Vagina (tissue), 2 donors: ENCODE results near the gene HRH3. TPM values are rescaled to one million over a fixed set of nuclear protein-coding genes. Genes with fewer than 3 reads are reported as not detected.

Source experiments
- DNase-seq, 2 donors: peaks; one replicate each; pipeline ENCODE4 v3.0.0-alpha.2; 2017; ENCODE audit errors: extremely low spot score in 2 of 2
- H3K27ac ChIP-seq: fragments of 200-600 bp; sonication (generic); one replicate; pipeline ENCODE4 v1.5.1; 2019
- H3K27me3 ChIP-seq: fragments of 200-600 bp; sonication (generic); one replicate; pipeline ENCODE4 v1.5.1; 2019
- H3K36me3 ChIP-seq, 2 donors: fragments of 200-600 bp; sonication (generic); one replicate each; pipeline ENCODE4 v1.5.1; 2017 to 2019
- H3K4me1 ChIP-seq: fragments of 200-600 bp; sonication (generic); one replicate; pipeline ENCODE4 v1.5.1; 2019
- H3K4me3 ChIP-seq, 2 donors: fragments of 200-600 bp; sonication (generic); 1 replicate in 1 of 2; 2 replicates in 1 of 2; pipeline ENCODE4 v1.5.1; 2016 to 2019
- H3K9me3 ChIP-seq: fragments of 200-600 bp; sonication (generic); one replicate; pipeline ENCODE4 v1.5.1; 2019
- CTCF ChIP-seq, 3 experiments: fragments of 450-650 bp in 2 of 3; fragments of 200-600 bp in 1 of 3; sonication (generic) in 1 of 3; IDR thresholded peaks; one replicate each; pipeline ENCODE4 v1.5.1; 2017 to 2019; ENCODE audit warnings: antibody characterized with exemption in 3 of 3, mild to moderate bottlenecking in 2 of 3, moderate library complexity in 2 of 3
- POLR2A ChIP-seq, 2 donors: fragments of 450-650 bp; IDR thresholded peaks; one replicate each; pipeline ENCODE4 v1.6.1; 2017; ENCODE audit warnings: antibody characterized with exemption in 2 of 2, mild to moderate bottlenecking in 2 of 2, moderate library complexity in 2 of 2
- POLR2AphosphoS5 ChIP-seq, 2 donors: sonication (generic); formaldehyde crosslinking; IDR thresholded peaks; one replicate each; pipeline ENCODE4 v1.9.0; 2017; ENCODE audit warnings: antibody characterized with exemption in 2 of 2, mild to moderate bottlenecking in 2 of 2, low read depth in 1 of 2; ENCODE audit not compliant: insufficient read depth in 1 of 2
- intact Hi-C: fragments of 100-400 bp; cut with DNase I; formaldehyde crosslinking; loops from one replicate; pipeline ENCODE4 v1.15.1; 2023
- total RNA-seq: library from RNA; depleted of rRNA; stranded (reverse); fragments of >200 nt; gene quantifications from one replicate; pipeline ENCODE4 v1.2.3, GENCODE V29; 2016

Gene HRH3
- total RNA-seq: not detected

DNA sequence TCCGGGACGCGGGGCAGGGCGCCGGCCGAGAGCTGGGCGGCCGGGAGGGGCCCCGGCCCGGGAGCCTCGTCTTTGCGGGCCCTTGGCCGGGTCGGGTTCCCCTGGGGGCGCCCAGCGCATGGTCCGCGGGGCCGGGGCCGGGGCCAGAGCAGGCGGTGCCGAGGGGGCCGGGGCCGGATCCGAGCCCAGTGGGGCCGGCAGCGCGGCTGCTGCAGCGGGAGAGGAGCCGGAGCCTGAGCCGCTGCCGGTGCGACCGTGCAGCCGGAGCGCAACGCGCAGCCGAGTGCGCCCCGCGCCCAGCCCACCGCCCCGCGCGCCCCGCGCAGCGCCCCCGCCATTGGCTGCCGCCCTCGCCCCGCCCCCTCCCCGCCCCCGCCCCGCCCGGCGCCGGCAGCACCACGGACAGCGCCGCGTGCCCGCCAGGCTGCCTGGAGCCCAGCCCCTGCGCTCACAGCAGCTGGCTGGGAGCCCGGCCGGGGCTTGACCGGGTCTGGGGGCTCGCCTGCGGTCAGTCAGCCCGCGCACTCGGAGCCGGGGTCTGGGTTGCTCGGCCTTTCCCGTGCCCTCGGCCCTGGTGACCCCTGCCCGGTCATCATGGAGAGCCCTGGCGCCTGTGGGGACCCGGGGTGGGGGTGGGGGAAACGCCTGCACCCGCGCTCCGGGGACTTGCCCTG is at the start of gene HRH3:
Gene HRH3 (minus strand): TSS at position 287 of the 674 bp plus-strand sequence. CDS start 308 bp downstream, outside the sequence.
- no peaks in the 10 kb centered on the region for H3K9me3 ChIP-seq
- H3K4me3 ChIP-seq: peak within 1 kb of the TSS in 1 of 2 donors; percentile 42
- H3K4me1 ChIP-seq: peaks cover 22% of the 10 kb centered on the region
- no peak for DNase-seq
- intact Hi-C loops: no loop called here
- no peaks in the 10 kb centered on the region for H3K36me3 ChIP-seq
- TF ChIP-seq CTCF (IDR thresholded peaks at IDR 0.05): no peak
- TF ChIP-seq POLR2AphosphoS5 (IDR thresholded peaks at IDR 0.05; ENCODE audit: insufficient read depth in 1 of 2, low read depth in 1 of 2): no peak
- peaks cover 11% of the 10 kb centered on the region for H3K27me3 ChIP-seq
- H3K27ac ChIP-seq: no peak within 1 kb of the TSS

- no peak overlapping the region for H3K27ac ChIP-seq
- DNase-seq: no peak
- H3K4me1 ChIP-seq: peaks cover 8% of the 10 kb centered on the region
- no peak for TF ChIP-seq CTCF (IDR thresholded peaks at IDR 0.05)
- TF ChIP-seq POLR2A (IDR thresholded peaks at IDR 0.05): no peak
- TF ChIP-seq POLR2AphosphoS5 (IDR thresholded peaks at IDR 0.05; ENCODE audit: insufficient read depth in 1 of 2, low read depth in 1 of 2): no peak
- no peaks in the 10 kb centered on the region for H3K9me3 ChIP-seq
- no peaks in the 10 kb centered on the region for H3K27me3 ChIP-seq
- H3K4me3 ChIP-seq: no peak overlapping the region
- peaks cover 0 to 57% of the 10 kb centered on the region in 2 donors for H3K36me3 ChIP-seq
- intact Hi-C loops: no loop called here
These were observed 49.8 kb upstream of the HRH3 start for GRCh38 chr20:62269871-62270270.

DNA sequence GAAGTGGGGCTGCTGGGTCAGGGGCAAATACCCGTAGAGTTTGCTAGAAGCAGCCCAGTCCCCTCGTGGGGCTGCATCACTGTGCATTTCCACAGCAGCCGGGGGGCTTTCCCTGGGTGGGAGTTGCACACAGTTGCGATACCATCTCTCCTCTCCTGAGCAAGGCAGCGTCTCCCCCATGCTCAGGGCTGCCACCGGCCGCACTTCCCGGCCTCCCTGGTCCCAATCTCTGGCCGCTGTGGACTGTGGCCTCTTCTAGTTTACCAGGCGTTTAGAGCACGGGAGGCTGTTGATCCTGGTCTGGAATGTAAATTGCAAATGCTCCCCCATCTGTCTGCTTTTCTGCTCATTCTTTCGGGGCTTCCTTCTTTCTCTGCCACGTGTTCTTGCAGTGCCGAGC is 49.3 kb upstream of the HRH3 start:
- Histone ChIP-seq H3K4me3 (no peak overlapping the region), H3K27ac (no peak overlapping the region), H3K27me3 (no peaks in the 10 kb centered on the region), H3K9me3 (no peaks in the 10 kb centered on the region), H3K36me3 (peaks cover 0 to 61% of the 10 kb centered on the region in 2 donors), H3K4me1 (peaks cover 8% of the 10 kb centered on the region)
- TF ChIP-seq CTCF (IDR thresholded peaks at IDR 0.05) (no peak), POLR2AphosphoS5 (IDR thresholded peaks at IDR 0.05; ENCODE audit: insufficient read depth in 1 of 2, low read depth in 1 of 2) (no peak), POLR2A (IDR thresholded peaks at IDR 0.05) (no peak)
- intact Hi-C loops: no loop called here
- DNase-seq: no peak

- peaks cover 8% of the 10 kb centered on the region for H3K4me1 ChIP-seq
- H3K9me3 ChIP-seq: no peaks in the 10 kb centered on the region
- H3K4me3 ChIP-seq: no peak overlapping the region
- TF ChIP-seq POLR2AphosphoS5 (IDR thresholded peaks at IDR 0.05; ENCODE audit: insufficient read depth in 1 of 2, low read depth in 1 of 2) (no peak), POLR2A (IDR thresholded peaks at IDR 0.05) (no peak), CTCF (IDR thresholded peaks at IDR 0.05) (no peak)
- DNase-seq: no peak
- intact Hi-C loops: no loop called here
- no peak overlapping the region for H3K27ac ChIP-seq
- H3K27me3 ChIP-seq: no peaks in the 10 kb centered on the region
- H3K36me3 ChIP-seq: peaks cover 0 to 60% of the 10 kb centered on the region in 2 donors
These were observed 48.3 kb upstream of the HRH3 start for GRCh38 chr20:62268228-62268900.

GRCh38 chr20:62267543-62267942 is 47.5 kb upstream of the HRH3 start:
- no peak overlapping the region for H3K4me3 ChIP-seq
- intact Hi-C loops: no loop called here
- H3K27me3 ChIP-seq: no peaks in the 10 kb centered on the region
- H3K9me3 ChIP-seq: no peaks in the 10 kb centered on the region
- DNase-seq: no peak
- peaks cover 0 to 60% of the 10 kb centered on the region in 2 donors for H3K36me3 ChIP-seq
- TF ChIP-seq CTCF (IDR thresholded peaks at IDR 0.05) (no peak), POLR2AphosphoS5 (IDR thresholded peaks at IDR 0.05; ENCODE audit: insufficient read depth in 1 of 2, low read depth in 1 of 2) (peak in 1 of 2 donors; percentile 46)
- no peak overlapping the region for H3K27ac ChIP-seq
- peaks cover 8% of the 10 kb centered on the region for H3K4me1 ChIP-seq
